Lower lobe of right lung (tissue), 2 donors: Measurements from ENCODE around the gene LCORL. TPM values are rescaled to one million over a fixed set of nuclear protein-coding genes. Genes with fewer than 3 reads are reported as not detected.

Source experiments
- ATAC-seq, 2 donors: fragments of 200-7000 bp; cut with Tn5 transposase; one replicate each; pipeline ENCODE4 v1.9.1; 2020 to 2022; ENCODE audit warnings: mild to moderate bottlenecking in 2 of 2, moderate library complexity in 2 of 2
- DNase-seq: peaks from one replicate; pipeline ENCODE4 v3.0.0-alpha.2; 2020
- H3K27ac ChIP-seq: fragments of 200-600 bp; one replicate; pipeline ENCODE4 v1.8.0; 2022
- H3K27me3 ChIP-seq: fragments of 200-600 bp; one replicate; pipeline ENCODE4 v1.8.0; 2022; ENCODE audit warnings: low read depth
- H3K36me3 ChIP-seq: fragments of 200-600 bp; one replicate; pipeline ENCODE4 v1.8.0; 2022; ENCODE audit warnings: mild to moderate bottlenecking
- H3K4me1 ChIP-seq: fragments of 200-600 bp; one replicate; pipeline ENCODE4 v1.8.0; 2022
- H3K4me3 ChIP-seq: fragments of 200-600 bp; one replicate; pipeline ENCODE4 v1.8.0; 2022; ENCODE audit warnings: mild to moderate bottlenecking
- H3K9me3 ChIP-seq: fragments of 200-600 bp; one replicate; pipeline ENCODE4 v1.8.0; 2022
- intact Hi-C: fragments of 100-400 bp; cut with DNase I; formaldehyde crosslinking; loops from one replicate; pipeline ENCODE4 v1.11.0; 2022
- total RNA-seq: library from RNA; stranded (reverse); fragmentation: NEBNext Ultra II Directional; extraction: Animal tissue kit (Norgen Biotek cat#: 25700); gene quantifications from one replicate; pipeline ENCODE4 v1.2.1, GENCODE V29; 2021
- TF ChIP-seq, protein P1 (sequence below): fragments of 200-600 bp; IDR thresholded peaks from one replicate; pipeline ENCODE4 v1.8.0; 2022; ENCODE audit warnings: antibody characterized with exemption, mild to moderate bottlenecking
- donor health status: DM: no; HTN: yes; CAD: no; lungs with severe emphysema.

LCORL gene
- total RNA-seq, 1 donor from 2014 or later, result 13.6 TPM

DNA sequence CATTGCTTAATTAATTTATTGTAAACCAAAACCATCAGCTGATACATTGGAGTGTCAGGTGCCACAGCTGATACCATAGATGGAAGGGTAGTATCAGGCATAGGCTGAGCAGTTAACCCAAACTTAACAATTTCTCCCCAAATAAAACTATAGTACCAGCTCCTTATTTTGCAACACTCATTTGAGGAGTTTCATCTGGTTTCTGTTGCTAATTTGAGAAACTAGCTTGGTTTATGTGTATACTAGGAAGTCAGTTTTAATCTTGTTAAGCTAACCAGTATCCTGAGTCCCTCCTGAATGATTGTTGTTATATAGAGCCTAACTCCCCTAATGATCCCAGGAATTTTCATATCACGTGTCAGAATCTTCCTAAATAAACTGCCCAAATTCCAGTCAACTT is 223.7 kb downstream of the LCORL start:
- H3K4me3 ChIP-seq, result no peak overlapping the region
- H3K36me3 ChIP-seq, result peaks cover 25% of the 10 kb centered on the region
- H3K9me3 ChIP-seq, result no peaks in the 10 kb centered on the region
- TF ChIP-seq, protein P1, sequence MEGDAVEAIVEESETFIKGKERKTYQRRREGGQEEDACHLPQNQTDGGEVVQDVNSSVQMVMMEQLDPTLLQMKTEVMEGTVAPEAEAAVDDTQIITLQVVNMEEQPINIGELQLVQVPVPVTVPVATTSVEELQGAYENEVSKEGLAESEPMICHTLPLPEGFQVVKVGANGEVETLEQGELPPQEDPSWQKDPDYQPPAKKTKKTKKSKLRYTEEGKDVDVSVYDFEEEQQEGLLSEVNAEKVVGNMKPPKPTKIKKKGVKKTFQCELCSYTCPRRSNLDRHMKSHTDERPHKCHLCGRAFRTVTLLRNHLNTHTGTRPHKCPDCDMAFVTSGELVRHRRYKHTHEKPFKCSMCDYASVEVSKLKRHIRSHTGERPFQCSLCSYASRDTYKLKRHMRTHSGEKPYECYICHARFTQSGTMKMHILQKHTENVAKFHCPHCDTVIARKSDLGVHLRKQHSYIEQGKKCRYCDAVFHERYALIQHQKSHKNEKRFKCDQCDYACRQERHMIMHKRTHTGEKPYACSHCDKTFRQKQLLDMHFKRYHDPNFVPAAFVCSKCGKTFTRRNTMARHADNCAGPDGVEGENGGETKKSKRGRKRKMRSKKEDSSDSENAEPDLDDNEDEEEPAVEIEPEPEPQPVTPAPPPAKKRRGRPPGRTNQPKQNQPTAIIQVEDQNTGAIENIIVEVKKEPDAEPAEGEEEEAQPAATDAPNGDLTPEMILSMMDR, result no peak
- ATAC-seq, result no peak
- H3K27me3 ChIP-seq, result no peaks in the 10 kb centered on the region
- H3K27ac ChIP-seq, result no peak overlapping the region
- no peak for DNase-seq
- intact Hi-C loops, result no loop called here
- H3K4me1 ChIP-seq, result no peaks in the 10 kb centered on the region

DNA sequence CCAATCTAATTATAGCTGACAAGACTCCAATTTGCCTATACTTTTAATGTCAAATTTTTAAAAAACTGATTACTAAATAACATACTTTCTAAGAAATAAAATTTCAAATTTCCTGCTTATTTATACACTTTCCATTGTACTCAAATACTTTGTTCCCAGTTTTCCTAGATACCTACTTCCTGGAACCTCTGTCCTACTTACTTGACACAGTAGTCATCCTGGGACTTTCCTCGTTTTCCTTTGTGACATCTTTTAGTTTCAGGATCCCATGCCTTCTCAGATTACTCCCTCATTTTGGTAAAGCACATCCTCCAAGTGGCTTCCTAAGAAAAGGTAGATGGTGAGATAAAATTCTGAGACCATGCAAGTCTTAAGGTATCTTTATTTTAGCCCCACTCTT is 226.8 kb downstream of the LCORL start:
- Histone ChIP-seq H3K4me1 (no peaks in the 10 kb centered on the region), H3K27ac (no peak overlapping the region), H3K4me3 (no peak overlapping the region), H3K27me3 (no peaks in the 10 kb centered on the region), H3K36me3 (peaks cover 11% of the 10 kb centered on the region), H3K9me3 (no peaks in the 10 kb centered on the region)
- ATAC-seq (no peak), DNase-seq (no peak)
- TF ChIP-seq, protein P1, result no peak
- intact Hi-C loops, result no loop called here

Other genes starting within 250 kb of the LCORL start
- gene FAM184B, start 240.1 kb downstream of the LCORL start, total RNA-seq, result 0.24 TPM
- gene DCAF16, start 211.0 kb downstream of the LCORL start, total RNA-seq, result 26.1 TPM
- 2.2 TPM for gene NCAPG, start 210.8 kb downstream of the LCORL start, total RNA-seq